Adrenal gland (tissue), 19 donors: Measurements from ENCODE around the gene RAB42. TPM values are rescaled to one million over a fixed set of nuclear protein-coding genes. Genes with fewer than 3 reads are reported as not detected.

ENCODE experiments used
- DNase-seq, 7 donors: peaks; one replicate each; pipeline ENCODE4 v3.0.0-alpha.2; 2019 to 2020
- H3K27ac ChIP-seq, 5 donors: fragments of 200-600 bp; sonication (generic) in 4 of 5; 1 replicate in 3 of 5; 2 replicates in 2 of 5; pipeline versions ENCODE4 v1.5.1 to v1.8.0; 2016 to 2020; ENCODE audit warnings: mild to moderate bottlenecking in 1 of 5
- H3K27me3 ChIP-seq: fragments of 200-600 bp; 2 replicates; pipeline ENCODE4 v1.8.0; 2021
- H3K36me3 ChIP-seq, 2 donors: fragments of 200-600 bp; replicated peaks in 1 of 2; 1 replicate in 1 of 2; 2 replicates in 1 of 2; pipeline versions ENCODE4 v1.5.1 to v1.8.0; 2018 to 2022
- H3K4me1 ChIP-seq, 2 donors: fragments of 200-600 bp; replicated peaks in 1 of 2; 1 replicate in 1 of 2; 2 replicates in 1 of 2; pipeline versions ENCODE4 v1.5.1 to v1.8.0; 2018 to 2021
- H3K4me3 ChIP-seq, 4 donors: fragments of 200-600 bp; sonication (generic) in 3 of 4; one replicate each; pipeline ENCODE4 v1.5.1; 2016 to 2018
- H3K9me3 ChIP-seq, 3 donors: fragments of 200-600 bp; sonication (generic) in 1 of 3; replicated peaks in 1 of 3; 1 replicate in 2 of 3; 2 replicates in 1 of 3; pipeline versions ENCODE4 v1.5.1 to v1.8.0; 2016 to 2021
- CTCF ChIP-seq, 6 experiments: fragments of 450-650 bp in 4 of 6; fragments of 200-600 bp in 2 of 6; sonication (generic) in 1 of 6; IDR thresholded peaks; 1 replicate in 5 of 6; 2 replicates in 1 of 6; pipeline versions ENCODE4 v1.5.1 to v1.8.0; 2016 to 2021; ENCODE audit warnings: antibody characterized with exemption in 6 of 6, mild to moderate bottlenecking in 2 of 6, moderate library complexity in 1 of 6
- POLR2A ChIP-seq, 2 donors: fragments of 450-650 bp; IDR thresholded peaks; one replicate each; pipeline ENCODE4 v1.6.1; 2017; ENCODE audit warnings: antibody characterized with exemption in 2 of 2, mild to moderate bottlenecking in 2 of 2, moderate library complexity in 1 of 2
- WGBS, 4 donors: extraction: QIAGEN DNeasy Blood & Tissue Kit in 2 of 4; methylation state at CpG; one replicate each; pipeline versions ENCODE4 v1.1.5 to v1.1.7; 2013 to 2017; 5-methylcytosine and 5-hydroxymethylcytosine counted together
- intact Hi-C, 2 donors: fragments of 100-400 bp; cut with DNase I; formaldehyde crosslinking; loops; one replicate each; pipeline versions ENCODE4 v1.14.1 to v1.15.0; 2022 to 2023
- long read RNA-seq, 10 donors: library from polyadenylated mRNA in 3 of 10; unstranded in 2 of 10; stranded (forward) in 1 of 10; transcript quantifications; one replicate each; pipeline ENCODE4 v2.0.0 and lab custom pipeline, GENCODE V29; 2021 to 2026
- polyA plus RNA-seq, 3 donors: library from polyadenylated mRNA; stranded (reverse); fragments of 200-250 nt in 2 of 3; fragments of 350-450 nt in 1 of 3; fragmentation: Illumina TruSeq in 1 of 3; extraction: RNeasy Lipid Tissue Mini Kit (QIAGEN cat#74804) in 1 of 3; gene quantifications; one replicate each; pipeline ENCODE4 v1.2.3, GENCODE V29; 2013 to 2014
- total RNA-seq, 9 donors: library from RNA; depleted of rRNA in 4 of 9; stranded (reverse); fragments of >200 nt in 4 of 9; fragments of 120-200 nt in 1 of 9; fragmentation: NEBNext Ultra II Directional in 1 of 9; extraction: Animal tissue kit (Norgen Biotek cat#: 25700) in 1 of 9; gene quantifications; one replicate each; pipeline versions ENCODE4 v1.1.0 to v1.2.4, GENCODE V29; 2013 to 2023
- donor health status: healthy with polysubstance abuse.
- donor health status: Bipolar disorder and iron deficiency.
- donor health status: DM: yes; HTN: yes; CAD: no.
- donor health status: DM: no; HTN: no; CAD: no.
- donor health status: DM: no; HTN: no; CAD: no.
- donor health status: DM: yes; HTN: yes; CAD: no.

The RAB42 gene, protein sequence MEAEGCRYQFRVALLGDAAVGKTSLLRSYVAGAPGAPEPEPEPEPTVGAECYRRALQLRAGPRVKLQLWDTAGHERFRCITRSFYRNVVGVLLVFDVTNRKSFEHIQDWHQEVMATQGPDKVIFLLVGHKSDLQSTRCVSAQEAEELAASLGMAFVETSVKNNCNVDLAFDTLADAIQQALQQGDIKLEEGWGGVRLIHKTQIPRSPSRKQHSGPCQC
- total RNA-seq (1 to 10 TPM in 8 of 9 donors, under 1 TPM in 1; 0.94 to 7.2 (median 3.9) TPM), polyA plus RNA-seq (1 to 10 TPM in 2 of 3 donors, under 1 TPM in 1; 0.46 to 7.1 (median 1.0) TPM)
- long read RNA-seq, donor 1 = 0 reads
- long read RNA-seq, donor 2 = 0 reads
- long read RNA-seq, donor 3 = 0 reads
- long read RNA-seq, donor 4, partial matches to known transcripts = 0 of 2 reads
- long read RNA-seq, donor 4, other reads (novel, unspliced or antisense) = 0 of 2 reads
- long read RNA-seq, donor 5, transcript RAB42-202 (2 exons, 857 nt) = major isoform, 12 of 12 reads
- long read RNA-seq, donor 5, partial matches to known transcripts = 0 of 12 reads
- long read RNA-seq, donor 5, other reads (novel, unspliced or antisense) = 0 of 12 reads
- long read RNA-seq, donor 6, partial matches to known transcripts = 0 of 1 reads
- long read RNA-seq, donor 6, other reads (novel, unspliced or antisense) = 0 of 1 reads
- long read RNA-seq, donor 7 = 0 reads
- long read RNA-seq, donor 8 = 0 reads
- long read RNA-seq, donor 9, partial matches to known transcripts = 0 of 1 reads
- long read RNA-seq, donor 9, other reads (novel, unspliced or antisense) = 0 of 1 reads
- long read RNA-seq, donor 10, partial matches to known transcripts = 0 of 1 reads
- long read RNA-seq, donor 10, other reads (novel, unspliced or antisense) = 0 of 1 reads

GRCh38 chr1:28591708-28592320, at the start of gene RAB42:
TSS of gene RAB42 (plus strand) at chr1:28592265. CDS start at chr1:28592512, 247 bp downstream.
- intact Hi-C loops = loop anchor here in 1 of 2 donors (10.0 kb wide), 1 partner anchor 77 kb away; no protein-coding TSS in a partner anchor
- TF ChIP-seq CTCF (IDR thresholded peaks at IDR 0.05) (no peak), POLR2A (IDR thresholded peaks at IDR 0.05) (no peak)
- Histone ChIP-seq H3K27me3 (no peaks in the 10 kb centered on the region), H3K9me3 (no peaks in the 10 kb centered on the region), H3K4me3 (peak within 1 kb of the TSS in 2 of 4 donors; percentile 19 to 77), H3K4me1 (no peaks in the 10 kb centered on the region), H3K36me3 (no peaks in the 10 kb centered on the region), H3K27ac (peak within 1 kb of the TSS in 2 of 5 donors; percentile 30 to 45)
- WGBS, 4 donors = 25 to 72% (median 39%) methylated on average over 5 to 13 of the region's 13 CpGs
- DNase-seq = peak in 5 of 7 donors; percentile 39 to 59 (median 55)

DNA sequence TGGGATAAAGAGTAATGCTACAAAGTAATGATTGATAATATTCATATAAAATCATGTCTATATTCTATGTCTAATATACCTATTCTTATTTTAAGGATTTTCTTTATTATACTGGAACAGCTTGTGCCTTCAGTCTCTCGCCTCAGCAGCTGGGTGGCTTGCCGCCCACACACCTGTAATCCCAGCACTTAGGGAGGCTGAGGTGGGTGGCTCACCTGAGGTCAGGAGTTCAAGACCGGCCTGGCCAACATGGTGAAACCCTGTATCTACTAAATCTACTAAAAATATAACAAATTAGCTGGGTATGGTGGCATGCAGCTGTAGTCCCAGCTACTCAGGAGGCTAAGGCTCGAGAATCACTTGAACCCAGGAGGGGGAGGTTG, 46.8 kb upstream of the RAB42 start:
- no peaks in the 10 kb centered on the region for H3K9me3 ChIP-seq
- no peak overlapping the region for H3K4me3 ChIP-seq
- WGBS, 4 donors = 93 to 98% (median 95%) methylated on average over 4 of the region's 4 CpGs
- H3K4me1 ChIP-seq = no peaks in the 10 kb centered on the region
- peak overlapping the region in 1 of 5 donors; percentile 69 for H3K27ac ChIP-seq
- no peaks in the 10 kb centered on the region for H3K36me3 ChIP-seq
- H3K27me3 ChIP-seq = no peaks in the 10 kb centered on the region
- no peak for TF ChIP-seq CTCF (IDR thresholded peaks at IDR 0.05)
- TF ChIP-seq POLR2A (IDR thresholded peaks at IDR 0.05) = no peak
- no peak for DNase-seq
- intact Hi-C loops = no loop called here

DNA sequence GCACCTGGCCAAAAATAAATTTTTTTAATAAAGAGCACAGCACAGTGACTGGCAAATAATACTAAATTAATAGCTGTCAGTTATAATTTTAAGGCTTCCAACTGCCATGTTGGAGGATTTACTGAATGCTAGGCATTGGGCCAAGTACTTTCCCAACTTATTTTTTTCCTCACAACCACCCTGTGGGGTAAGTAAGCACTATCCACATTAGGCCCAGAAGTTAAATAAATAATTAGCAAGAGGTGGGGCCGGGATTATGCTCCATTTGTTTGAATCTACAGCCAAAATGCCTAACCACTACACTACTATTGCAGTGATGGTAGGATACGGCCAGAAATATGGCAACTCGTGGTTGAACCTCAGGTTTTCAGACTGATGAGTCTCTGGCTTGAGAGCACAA, 43.7 kb upstream of the RAB42 start:
- TF ChIP-seq CTCF (IDR thresholded peaks at IDR 0.05) (no peak), POLR2A (IDR thresholded peaks at IDR 0.05) (no peak)
- intact Hi-C loops = no loop called here
- H3K4me3 ChIP-seq = no peak overlapping the region
- H3K9me3 ChIP-seq = no peaks in the 10 kb centered on the region
- H3K36me3 ChIP-seq = no peaks in the 10 kb centered on the region
- 75 to 90% (median 84%) methylated on average over 3 of the region's 3 CpGs for WGBS, 4 donors
- DNase-seq = no peak
- no peaks in the 10 kb centered on the region for H3K27me3 ChIP-seq
- no peaks in the 10 kb centered on the region for H3K4me1 ChIP-seq
- H3K27ac ChIP-seq = no peak overlapping the region

DNA sequence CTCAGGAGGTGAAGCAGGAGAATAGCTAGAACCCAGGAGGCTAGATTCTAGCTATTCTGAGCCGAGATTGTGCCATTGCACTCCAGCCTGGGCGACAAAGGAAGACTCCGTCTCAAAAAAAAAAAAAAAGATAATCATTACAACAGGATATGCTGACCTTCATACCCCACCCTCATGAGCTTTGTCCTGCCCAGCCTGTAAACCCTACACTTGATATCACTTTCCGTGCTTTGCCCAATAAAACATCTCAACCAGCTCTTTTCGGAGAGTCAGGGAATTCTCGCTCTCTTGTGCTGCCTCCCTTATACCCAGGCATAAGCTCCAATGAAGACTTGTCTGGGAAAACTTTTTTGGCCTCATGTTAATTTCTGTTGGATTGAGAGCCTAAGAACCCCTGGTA, 40.7 kb upstream of the RAB42 start:
- Histone ChIP-seq H3K4me1 (peaks cover 0 to 8% of the 10 kb centered on the region in 2 donors), H3K36me3 (peaks cover 0 to 5% of the 10 kb centered on the region in 2 donors), H3K4me3 (no peak overlapping the region), H3K27me3 (no peaks in the 10 kb centered on the region), H3K9me3 (no peaks in the 10 kb centered on the region), H3K27ac (no peak overlapping the region)
- TF ChIP-seq POLR2A (IDR thresholded peaks at IDR 0.05) (no peak), CTCF (IDR thresholded peaks at IDR 0.05) (no peak)
- DNase-seq = no peak
- intact Hi-C loops = no loop called here
- WGBS, 4 donors = 90 to 94% (median 92%) methylated on average over 6 of the region's 6 CpGs
